Trophoblast cell (in vitro differentiated cells and primary cell): Measurements from ENCODE around the gene EYS.

Source experiments
- DNase-seq, 2 donors: peaks; one replicate each; pipeline ENCODE4 v3.0.0-alpha.2; 2016
- H2AFZ ChIP-seq: 2 replicates; pipeline ENCODE4 v1.6.1; 2013; ENCODE audit warnings: low read length, moderate library complexity, mild to moderate bottlenecking; ENCODE audit not compliant: insufficient read depth, poor library complexity
- H2AK5ac ChIP-seq: 2 replicates; pipeline ENCODE4 v1.6.1; 2013; ENCODE audit warnings: mild to moderate bottlenecking, low read length
- H2BK120ac ChIP-seq: 2 replicates; pipeline ENCODE4 v1.6.1; 2013; ENCODE audit warnings: low read length, mild to moderate bottlenecking, moderate library complexity; ENCODE audit not compliant: insufficient read depth, poor library complexity
- H2BK12ac ChIP-seq: 2 replicates; pipeline ENCODE4 v1.6.1; 2013; ENCODE audit warnings: mild to moderate bottlenecking, low read length, moderate library complexity
- H2BK5ac ChIP-seq: 2 replicates; pipeline ENCODE4 v1.6.1; 2013; ENCODE audit warnings: low read length, low read depth, moderate library complexity, mild to moderate bottlenecking; ENCODE audit not compliant: poor library complexity
- H3K14ac ChIP-seq: 2 replicates; pipeline ENCODE4 v1.6.1; 2013; ENCODE audit warnings: mild to moderate bottlenecking, low read length
- H3K18ac ChIP-seq: 2 replicates; pipeline ENCODE4 v1.6.1; 2013; ENCODE audit warnings: mild to moderate bottlenecking, low read length
- H3K23ac ChIP-seq: 2 replicates; pipeline ENCODE4 v1.6.1; 2013; ENCODE audit warnings: low read length
- H3K27ac ChIP-seq: 2 replicates; pipeline ENCODE4 v1.5.1; 2013; ENCODE audit warnings: low read depth, mild to moderate bottlenecking, inconsistent platforms, low read length, moderate library complexity
- H3K27me3 ChIP-seq: 2 replicates; pipeline ENCODE4 v1.6.1; 2013; ENCODE audit warnings: inconsistent platforms, mild to moderate bottlenecking, low read length, moderate library complexity; ENCODE audit not compliant: insufficient read depth
- H3K36me3 ChIP-seq, 2 experiments: 1 replicate in 1 of 2; 2 replicates in 1 of 2; pipeline ENCODE4 v1.6.1; 2013; ENCODE audit warnings: low read length in 2 of 2, mild to moderate bottlenecking in 2 of 2, moderate library complexity in 1 of 2; ENCODE audit not compliant: insufficient read depth in 2 of 2, control insufficient read depth in 1 of 2
- H3K4ac ChIP-seq: 2 replicates; pipeline ENCODE4 v1.6.1; 2013; ENCODE audit warnings: low read depth, mild to moderate bottlenecking, low read length, moderate library complexity
- H3K4me1 ChIP-seq, 2 experiments: 1 replicate in 1 of 2; 2 replicates in 1 of 2; pipeline ENCODE4 v1.6.1; 2013; ENCODE audit warnings: low read length in 2 of 2, mild to moderate bottlenecking in 2 of 2, moderate library complexity in 1 of 2; ENCODE audit not compliant: insufficient read depth in 2 of 2, control insufficient read depth in 1 of 2
- H3K4me2 ChIP-seq: 2 replicates; pipeline ENCODE4 v1.6.1; 2013; ENCODE audit warnings: inconsistent platforms, mild to moderate bottlenecking, low read length, moderate library complexity
- H3K4me3 ChIP-seq: 2 replicates; pipeline ENCODE4 v1.5.1; 2013; ENCODE audit warnings: mild to moderate bottlenecking, low read depth, low read length, inconsistent platforms
- H3K79me1 ChIP-seq: one replicate; pipeline ENCODE4 v1.6.1; 2013; ENCODE audit warnings: low read length
- H3K79me2 ChIP-seq: 2 replicates; pipeline ENCODE4 v1.6.1; 2013; ENCODE audit warnings: low read length, mild to moderate bottlenecking; ENCODE audit not compliant: control insufficient read depth, insufficient read depth, poor library complexity
- H3K9ac ChIP-seq: 2 replicates; pipeline ENCODE4 v1.6.1; 2013; ENCODE audit warnings: mild to moderate bottlenecking, low read length
- H3K9me3 ChIP-seq: 2 replicates; pipeline ENCODE4 v1.6.1; 2013; ENCODE audit warnings: low read depth, mild to moderate bottlenecking, control low read depth, inconsistent platforms, low read length; ENCODE audit not compliant: insufficient read depth
- H4K12ac ChIP-seq: 2 replicates; pipeline ENCODE4 v1.6.1; 2013; ENCODE audit warnings: low read depth, mild to moderate bottlenecking, low read length, moderate library complexity
- H4K8ac ChIP-seq: 2 replicates; pipeline ENCODE4 v1.6.1; 2013; ENCODE audit warnings: low read depth, mild to moderate bottlenecking, low read length, moderate library complexity
- H4K91ac ChIP-seq: one replicate; pipeline ENCODE4 v1.6.1; 2013; ENCODE audit warnings: low read depth, mild to moderate bottlenecking, low read length, moderate library complexity
- WGBS: extraction: QIAGEN DNeasy Blood & Tissue Kit; methylation state at CpG from one replicate; pipeline ENCODE4 v1.1.7; 2013; ENCODE audit warnings: missing lambda C conversion rate; ENCODE audit not compliant: insufficient read length, insufficient coverage; ENCODE audit errors: extremely low coverage; 5-methylcytosine and 5-hydroxymethylcytosine counted together

The EYS gene

GRCh38 chr6:65448866-65449265 lies 258.2 kb downstream of the EYS start:
- H4K91ac ChIP-seq: no peak overlapping the region
- no peak overlapping the region for H2AFZ ChIP-seq
- WGBS: no CpG with 5 or more reads among the region's 1 CpG
- no peak overlapping the region for H3K27ac ChIP-seq
- no peak overlapping the region for H2BK12ac ChIP-seq
- H3K4ac ChIP-seq: no peak overlapping the region
- H3K23ac ChIP-seq: no peak overlapping the region
- no peaks in the 10 kb centered on the region for H3K36me3 ChIP-seq
- H3K4me2 ChIP-seq: no peak overlapping the region
- H3K14ac ChIP-seq: no peak overlapping the region
- no peaks in the 10 kb centered on the region for H3K27me3 ChIP-seq
- no peak overlapping the region for H2BK5ac ChIP-seq
- no peak overlapping the region for H2BK120ac ChIP-seq
- no peaks in the 10 kb centered on the region for H3K4me1 ChIP-seq
- H4K8ac ChIP-seq: no peak overlapping the region
- DNase-seq: no peak
- no peak overlapping the region for H3K18ac ChIP-seq
- H4K12ac ChIP-seq: no peak overlapping the region
- no peak overlapping the region for H3K4me3 ChIP-seq
- H3K79me2 ChIP-seq: no peaks in the 10 kb centered on the region
- no peak overlapping the region for H2AK5ac ChIP-seq
- no peaks in the 10 kb centered on the region for H3K79me1 ChIP-seq
- H3K9ac ChIP-seq: no peak overlapping the region
- no peaks in the 10 kb centered on the region for H3K9me3 ChIP-seq

- Histone ChIP-seq H3K4me1 (no peaks in the 10 kb centered on the region), H4K8ac (no peak overlapping the region), H3K9ac (no peak overlapping the region), H3K4ac (no peak overlapping the region), H3K79me1 (no peaks in the 10 kb centered on the region), H3K9me3 (no peaks in the 10 kb centered on the region), H3K4me3 (no peak overlapping the region), H2BK120ac (no peak overlapping the region), H2BK5ac (no peak overlapping the region), H3K14ac (no peak overlapping the region), H2BK12ac (no peak overlapping the region), H3K4me2 (no peak overlapping the region), H3K27ac (no peak overlapping the region), H3K27me3 (no peaks in the 10 kb centered on the region), H2AFZ (no peak overlapping the region), H2AK5ac (no peak overlapping the region), H3K23ac (no peak overlapping the region), H3K79me2 (no peaks in the 10 kb centered on the region), H4K12ac (no peak overlapping the region), H3K36me3 (no peaks in the 10 kb centered on the region), H4K91ac (no peak overlapping the region), H3K18ac (no peak overlapping the region)
- no peak for DNase-seq
- no CpG with 5 or more reads among the region's 1 CpG for WGBS
Measured at GRCh38 chr6:65436281-65436680, 270.7 kb downstream of the EYS start.

- Histone ChIP-seq H3K79me1 (no peaks in the 10 kb centered on the region), H3K9ac (no peak overlapping the region), H3K4me1 (no peaks in the 10 kb centered on the region), H3K79me2 (no peaks in the 10 kb centered on the region), H2AFZ (no peak overlapping the region), H3K27me3 (no peaks in the 10 kb centered on the region), H2AK5ac (no peak overlapping the region), H3K4me3 (no peak overlapping the region), H3K23ac (no peak overlapping the region), H2BK5ac (no peak overlapping the region), H3K14ac (no peak overlapping the region), H2BK12ac (no peak overlapping the region), H4K8ac (no peak overlapping the region), H4K91ac (no peak overlapping the region), H3K27ac (no peak overlapping the region), H3K36me3 (no peaks in the 10 kb centered on the region), H3K4me2 (no peak overlapping the region), H3K18ac (no peak overlapping the region), H3K9me3 (no peaks in the 10 kb centered on the region), H2BK120ac (no peak overlapping the region), H4K12ac (no peak overlapping the region), H3K4ac (no peak overlapping the region)
- no CpG with 5 or more reads among the region's 3 CpGs for WGBS
- DNase-seq: no peak
Measured at GRCh38 chr6:65416621-65417020, 290.4 kb downstream of the EYS start.

GRCh38 chr6:65410309-65410708 lies 296.7 kb downstream of the EYS start:
- no peaks in the 10 kb centered on the region for H3K9me3 ChIP-seq
- no peak overlapping the region for H3K18ac ChIP-seq
- H3K36me3 ChIP-seq: no peaks in the 10 kb centered on the region
- no peak overlapping the region for H2AK5ac ChIP-seq
- no peak overlapping the region for H4K91ac ChIP-seq
- no peak overlapping the region for H4K8ac ChIP-seq
- no peaks in the 10 kb centered on the region for H3K79me1 ChIP-seq
- no peak for DNase-seq
- H3K4me3 ChIP-seq: no peak overlapping the region
- H4K12ac ChIP-seq: no peak overlapping the region
- no peak overlapping the region for H2BK5ac ChIP-seq
- H2AFZ ChIP-seq: no peak overlapping the region
- no peak overlapping the region for H3K4me2 ChIP-seq
- H3K27ac ChIP-seq: no peak overlapping the region
- H3K79me2 ChIP-seq: no peaks in the 10 kb centered on the region
- H3K9ac ChIP-seq: no peak overlapping the region
- no CpG with 5 or more reads among the region's 3 CpGs for whole genome bisulfite sequencing
- H2BK12ac ChIP-seq: no peak overlapping the region
- no peaks in the 10 kb centered on the region for H3K27me3 ChIP-seq
- no peak overlapping the region for H3K23ac ChIP-seq
- no peak overlapping the region for H2BK120ac ChIP-seq
- no peak overlapping the region for H3K14ac ChIP-seq
- H3K4me1 ChIP-seq: no peaks in the 10 kb centered on the region
- H3K4ac ChIP-seq: no peak overlapping the region

GRCh38 chr6:65402564-65402963 lies 304.5 kb downstream of the EYS start:
- Histone ChIP-seq H3K23ac (no peak overlapping the region), H2AFZ (no peak overlapping the region)

More at GRCh38 chr6:65402564-65402963, 304.5 kb downstream of the EYS start:
- Histone ChIP-seq H3K14ac (no peak overlapping the region), H2BK12ac (no peak overlapping the region), H2BK120ac (no peak overlapping the region), H3K4me3 (no peak overlapping the region), H3K9me3 (no peaks in the 10 kb centered on the region), H3K79me2 (no peaks in the 10 kb centered on the region), H3K27me3 (no peaks in the 10 kb centered on the region), H3K4ac (no peak overlapping the region), H4K8ac (no peak overlapping the region), H4K91ac (no peak overlapping the region), H3K4me1 (no peaks in the 10 kb centered on the region), H3K27ac (no peak overlapping the region), H3K79me1 (no peaks in the 10 kb centered on the region), H2BK5ac (no peak overlapping the region), H3K4me2 (no peak overlapping the region), H3K36me3 (no peaks in the 10 kb centered on the region), H3K9ac (no peak overlapping the region), H3K18ac (no peak overlapping the region), H4K12ac (no peak overlapping the region), H2AK5ac (no peak overlapping the region)
- DNase-seq: no peak
